ENCODE data around the gene LACRT. TPM values are rescaled to one million over a fixed set of nuclear protein-coding genes. Genes with fewer than 3 reads are reported as not detected.

The LACRT gene
- total RNA-seq: not detected in 2 replicates

GRCh38 chr12:54634795-54635194 lies at the start of gene LACRT:
Gene LACRT, minus strand, starts transcription at chr12:54634895. Its CDS starts 54 bp downstream, at chr12:54634841.

GRCh38 chr12:54648265-54648664 lies 13.6 kb upstream of the LACRT start, which contains the start of gene DCD:
Gene DCD, minus strand, starts transcription at chr12:54648365. Its CDS starts 62 bp downstream, at chr12:54648303.

GRCh38 chr12:54588110-54588889 lies 46.4 kb downstream of the LACRT start, which contains the start of gene PPP1R1A:
Gene PPP1R1A, minus strand, starts transcription at chr12:54588659. Its CDS starts 171 bp downstream, at chr12:54588488.

Other genes with a start within 250 kb of the LACRT start
- 1,184 and 1,463 TPM in 2 replicates for gene ITGA5, start 215.6 kb downstream of the LACRT start, total RNA-seq
- gene GTSF1, start 161.3 kb downstream of the LACRT start, total RNA-seq: 2.4 TPM in 1 of 2 replicates, not detected in the other
- 0.10 and 0.33 TPM in 2 replicates for gene NCKAP1L, start 137.1 kb downstream of the LACRT start, total RNA-seq
- gene PDE1B, start 85.3 kb downstream of the LACRT start, total RNA-seq: not detected in 2 replicates
- not detected in 2 replicates for gene PPP1R1A, start 46.2 kb downstream of the LACRT start, total RNA-seq
- gene DCD, start 13.5 kb upstream of the LACRT start, total RNA-seq: not detected in 2 replicates
- not detected in 2 replicates for gene MUCL1, start 219.6 kb upstream of the LACRT start, total RNA-seq